SK-N-MC (cell line): ENCODE measurements around the gene TAGAP.

Experiments
- EZH2 ChIP-seq: fragments of 200-600 bp; sonication (generic); IDR thresholded peaks from one replicate; pipeline ENCODE4 v1.6.1; 2017; ENCODE audit warnings: antibody characterized with exemption
- POLR2AphosphoS5 ChIP-seq: IDR thresholded peaks from 2 replicates; pipeline ENCODE4 v1.6.1; 2012; ENCODE audit warnings: mild to moderate bottlenecking, low read depth, low read length, borderline replicate concordance

DNA sequence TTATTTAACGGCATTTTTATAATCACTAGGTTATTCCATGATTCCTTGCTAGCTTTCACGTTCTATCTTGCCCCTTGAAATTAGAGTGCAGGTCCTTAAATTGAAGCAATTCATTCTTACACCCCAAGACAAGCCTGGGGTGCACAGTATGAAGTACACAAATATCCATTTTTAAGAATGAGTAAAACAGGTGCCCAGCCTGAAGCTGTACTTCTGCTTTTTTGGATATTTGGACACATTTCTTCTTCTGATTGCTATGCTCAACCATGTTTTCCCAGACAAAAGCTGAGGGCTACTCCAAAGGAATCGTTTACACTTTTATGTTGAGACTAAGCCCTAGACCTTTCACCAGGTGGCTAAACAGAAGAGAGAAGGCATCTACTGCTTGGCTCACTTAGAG, 7.9 kb upstream of the TAGAP start:
- no peak for TF ChIP-seq EZH2
- no peak for TF ChIP-seq POLR2AphosphoS5
